Stomach (tissue), 9 donors: ENCODE results near the gene FMN2. TPM values are rescaled to one million over a fixed set of nuclear protein-coding genes. Genes with fewer than 3 reads are reported as not detected.

Experiments used
- DNase-seq, 2 donors: peaks; one replicate each; pipeline versions ENCODE4 v3.0.0 to v3.0.0-alpha.2; 2013 to 2019
- H3K27ac ChIP-seq, 5 donors: fragments of 200-600 bp in 4 of 5; sonication (generic) in 4 of 5; one replicate each; pipeline ENCODE4 v1.5.1; 2013 to 2019; ENCODE audit warnings: mild to moderate bottlenecking in 1 of 5, moderate library complexity in 1 of 5
- H3K27me3 ChIP-seq, 3 donors: fragments of 200-600 bp; sonication (generic); one replicate each; pipeline ENCODE4 v1.5.1; 2017 to 2019; ENCODE audit warnings: mixed run types in 1 of 3
- H3K36me3 ChIP-seq, 4 donors: fragments of 200-600 bp; sonication (generic); 1 replicate in 3 of 4; 2 replicates in 1 of 4; pipeline ENCODE4 v1.5.1; 2016 to 2019
- H3K4me1 ChIP-seq, 4 donors: fragments of 200-600 bp; sonication (generic); one replicate each; pipeline ENCODE4 v1.5.1; 2016 to 2019
- H3K4me3 ChIP-seq, 4 donors: fragments of 200-600 bp; sonication (generic) in 3 of 4; one replicate each; pipeline ENCODE4 v1.5.1; 2016 to 2019; ENCODE audit warnings: mild to moderate bottlenecking in 1 of 4
- H3K9me3 ChIP-seq, 4 donors: fragments of 200-600 bp; sonication (generic); one replicate each; pipeline ENCODE4 v1.5.1; 2016 to 2019
- CTCF ChIP-seq, 7 experiments: fragments of 450-650 bp in 4 of 7; fragments of 200-600 bp in 3 of 7; sonication (generic) in 3 of 7; IDR thresholded peaks; one replicate each; pipeline ENCODE4 v1.5.1; 2016 to 2019; ENCODE audit warnings: antibody characterized with exemption in 7 of 7, control low read depth in 2 of 7, mild to moderate bottlenecking in 1 of 7
- EP300 ChIP-seq: sonication (generic); formaldehyde crosslinking; IDR thresholded peaks from one replicate; pipeline ENCODE4 v1.6.1; 2017; ENCODE audit warnings: antibody characterized with exemption
- POLR2A ChIP-seq, 4 donors: fragments of 450-650 bp; IDR thresholded peaks; one replicate each; pipeline ENCODE4 v1.6.1; 2016; ENCODE audit warnings: antibody characterized with exemption in 4 of 4, control low read depth in 2 of 4, mild to moderate bottlenecking in 1 of 4, moderate library complexity in 1 of 4
- POLR2AphosphoS5 ChIP-seq, 3 donors: sonication (generic); formaldehyde crosslinking; IDR thresholded peaks; one replicate each; pipeline ENCODE4 v1.6.1; 2016; ENCODE audit warnings: antibody characterized with exemption in 3 of 3
- WGBS, 5 donors: extraction: QIAGEN DNeasy Blood & Tissue Kit in 3 of 5; methylation state at CpG; one replicate each; pipeline versions ENCODE4 v1.1.5 to v1.1.7; 2013 to 2018; 5-methylcytosine and 5-hydroxymethylcytosine counted together
- intact Hi-C: fragments of 100-400 bp; cut with DNase I; formaldehyde crosslinking; loops from one replicate; pipeline ENCODE4 v1.15.1; 2023; ENCODE audit warnings: low total_unique reads
- polyA plus RNA-seq, 3 donors: library from polyadenylated mRNA; stranded (reverse); fragments of 200-250 nt; gene quantifications; one replicate each; pipeline ENCODE4 v1.2.3, GENCODE V29; 2013
- total RNA-seq, 5 donors: library from RNA; depleted of rRNA; stranded (reverse); fragments of >200 nt; gene quantifications; one replicate each; pipeline versions ENCODE4 v1.1.0 to v1.2.3, GENCODE V29; 2014 to 2016
- donor health status: healthy with polysubstance abuse.
- donor health status: Bipolar disorder and iron deficiency.
- donor health status: healthy.

The FMN2 gene
- total and polyA plus RNA-seq, 8 donors, result 0.61 to 3.3 (median 0.87) TPM; not detected in 2

GRCh38 chr1:240151136-240151735 is 59.6 kb downstream of the FMN2 start:
- H3K27me3 ChIP-seq, result no peaks in the 10 kb centered on the region
- H3K27ac ChIP-seq, result no peak overlapping the region
- intact Hi-C loops, result no loop called here
- H3K4me1 ChIP-seq, result no peaks in the 10 kb centered on the region
- no peak for DNase-seq
- H3K9me3 ChIP-seq, result no peaks in the 10 kb centered on the region
- H3K4me3 ChIP-seq, result no peak overlapping the region
- WGBS, 5 donors, result 72 to 79% (median 79%) methylated on average over 7 of the region's 7 CpGs
- no peak for TF ChIP-seq POLR2A (IDR thresholded peaks at IDR 0.05)
- no peak for TF ChIP-seq POLR2AphosphoS5 (IDR thresholded peaks at IDR 0.05)
- no peak for TF ChIP-seq CTCF (IDR thresholded peaks at IDR 0.05)
- TF ChIP-seq EP300, result no peak
- no peaks in the 10 kb centered on the region for H3K36me3 ChIP-seq

- TF ChIP-seq POLR2AphosphoS5 (IDR thresholded peaks at IDR 0.05) (no peak), POLR2A (IDR thresholded peaks at IDR 0.05) (no peak), EP300 (no peak), CTCF (IDR thresholded peaks at IDR 0.05) (no peak)
- Histone ChIP-seq H3K9me3 (no peaks in the 10 kb centered on the region), H3K4me3 (no peak overlapping the region), H3K27me3 (no peaks in the 10 kb centered on the region), H3K36me3 (no peaks in the 10 kb centered on the region), H3K4me1 (no peaks in the 10 kb centered on the region), H3K27ac (no peak overlapping the region)
- intact Hi-C loops, result no loop called here
- 67 to 85% (median 78%) methylated on average over 5 of the region's 5 CpGs for WGBS, 5 donors
- DNase-seq, result no peak
These were observed 61.1 kb downstream of the FMN2 start for GRCh38 chr1:240152611-240153297.

GRCh38 chr1:240155605-240156004 is 63.9 kb downstream of the FMN2 start:
- no peak overlapping the region for H3K27ac ChIP-seq
- no peak for DNase-seq
- no peak overlapping the region for H3K4me3 ChIP-seq
- no peaks in the 10 kb centered on the region for H3K27me3 ChIP-seq
- no peaks in the 10 kb centered on the region for H3K36me3 ChIP-seq
- H3K9me3 ChIP-seq, result no peaks in the 10 kb centered on the region
- intact Hi-C loops, result no loop called here
- WGBS, 5 donors, result 90 to 95% (median 93%) methylated on average over 2 of the region's 2 CpGs
- TF ChIP-seq POLR2AphosphoS5 (IDR thresholded peaks at IDR 0.05) (no peak), POLR2A (IDR thresholded peaks at IDR 0.05) (no peak), EP300 (no peak), CTCF (IDR thresholded peaks at IDR 0.05) (no peak)
- H3K4me1 ChIP-seq, result no peaks in the 10 kb centered on the region

- H3K36me3 ChIP-seq, result no peaks in the 10 kb centered on the region
- H3K27me3 ChIP-seq, result no peaks in the 10 kb centered on the region
- intact Hi-C loops, result no loop called here
- H3K9me3 ChIP-seq, result peaks cover 0 to 27% (median 17%) of the 10 kb centered on the region in 4 donors
- no peaks in the 10 kb centered on the region for H3K4me1 ChIP-seq
- no peak for DNase-seq
- TF ChIP-seq POLR2A (IDR thresholded peaks at IDR 0.05) (no peak), EP300 (no peak)
- H3K4me3 ChIP-seq, result no peak overlapping the region
- H3K27ac ChIP-seq, result no peak overlapping the region
These were observed 73.1 kb downstream of the FMN2 start for GRCh38 chr1:240164742-240165141.

GRCh38 chr1:240169188-240169587 is 77.5 kb downstream of the FMN2 start:
- Histone ChIP-seq H3K4me1 (no peaks in the 10 kb centered on the region), H3K27me3 (no peaks in the 10 kb centered on the region), H3K36me3 (no peaks in the 10 kb centered on the region), H3K27ac (no peak overlapping the region), H3K4me3 (no peak overlapping the region), H3K9me3 (peaks cover 0 to 16% (median 14%) of the 10 kb centered on the region in 4 donors)
- WGBS, 5 donors, result 76 to 88% (median 81%) methylated on average over 7 of the region's 7 CpGs
- TF ChIP-seq POLR2A (IDR thresholded peaks at IDR 0.05) (no peak), CTCF (IDR thresholded peaks at IDR 0.05) (no peak), POLR2AphosphoS5 (IDR thresholded peaks at IDR 0.05) (no peak), EP300 (no peak)
- no peak for DNase-seq
- intact Hi-C loops, result no loop called here
